ENCODE results near the gene CRIP3. TPM values are rescaled to one million over a fixed set of nuclear protein-coding genes. Genes with fewer than 3 reads are reported as not detected.

The CRIP3 gene
- total and polyA plus RNA-seq, 2 of the 4 experiments (the other 2 are of a cell fraction), result not detected

DNA sequence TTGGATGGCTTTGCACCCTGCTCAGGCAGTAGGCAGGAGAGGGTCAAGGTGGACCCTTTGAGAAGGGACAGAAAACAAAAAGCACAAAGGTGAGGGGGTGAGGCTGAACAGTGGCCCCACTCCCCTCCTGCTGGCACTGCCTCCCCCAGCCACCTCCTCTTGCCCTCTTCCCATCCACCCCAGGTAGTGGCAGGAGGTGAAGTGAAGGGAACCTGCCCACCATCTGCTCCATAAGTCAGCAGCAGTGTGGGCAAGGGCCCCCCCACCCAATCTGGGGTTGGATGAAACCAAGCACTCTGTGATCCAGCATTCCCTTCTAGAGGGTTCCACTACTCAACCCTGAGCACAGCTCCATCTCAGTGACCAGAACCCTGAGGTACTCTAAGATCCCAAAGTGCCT is 36.7 kb downstream of the CRIP3 start:
- Histone ChIP-seq H3K4me3 (ENCODE audit: insufficient read depth, low read depth, low read length) (no peak overlapping the region), H4K91ac (ENCODE audit: insufficient read depth, low read depth, low read length) (no peak overlapping the region), H2BK5ac (ENCODE audit: low read depth, low read length, poor library complexity, severe bottlenecking) (no peak overlapping the region), H2AK5ac (ENCODE audit: low read depth, low read length) (no peak overlapping the region), H2AK9ac (replicated peaks; ENCODE audit: low read depth, low read length, poor library complexity) (no peak overlapping the region), H3K9me3 (ENCODE audit: control insufficient read depth, insufficient read depth, low read length) (no peaks in the 10 kb centered on the region), H2BK120ac (ENCODE audit: low read depth, low read length) (no peak overlapping the region), H3K4me1 (ENCODE audit: control insufficient read depth, insufficient read depth, low read length) (peaks cover 4% of the 10 kb centered on the region; the same call in 1 of the 2 replicates), H3K18ac (ENCODE audit: low read depth, low read length) (no peak overlapping the region), H3K36me3 (ENCODE audit: control insufficient read depth, insufficient read depth, low read length) (no peaks in the 10 kb centered on the region), H3K9me1 (ENCODE audit: insufficient read depth, low read length) (peaks cover 8% of the 10 kb centered on the region), H3K9ac (ENCODE audit: low read depth, low read length) (no peak overlapping the region), H4K20me1 (ENCODE audit: insufficient read depth, low read length) (no peaks in the 10 kb centered on the region; the same call in 1 of the 2 replicates), H3K79me1 (ENCODE audit: low read depth in 1 of 2, low read length in 2 of 2) (no peaks in the 10 kb centered on the region), H2BK20ac (ENCODE audit: low read depth, low read length) (no peak overlapping the region), H3K14ac (replicated peaks; ENCODE audit: low read depth, low read length) (no peak overlapping the region), H3K27me3 (ENCODE audit: control insufficient read depth, insufficient read depth, low read length) (peaks cover 78% of the 10 kb centered on the region), H2BK15ac (ENCODE audit: low read depth, low read length) (no peak overlapping the region), H3K4me2 (ENCODE audit: low read depth, low read length) (no peak overlapping the region), H3K56ac (ENCODE audit: extremely low read depth, insufficient read depth, low read length) (no peak overlapping the region), H2AFZ (replicated peaks; ENCODE audit: low read length, poor library complexity) (no peak overlapping the region), H3K4ac (ENCODE audit: low read depth, low read length) (no peak overlapping the region), H3K27ac (ENCODE audit: insufficient read depth, low read length) (no peak overlapping the region), H3K23ac (ENCODE audit: low read depth, low read length) (no peak overlapping the region), H4K8ac (ENCODE audit: low read depth in 2 of 2, low read length in 2 of 2) (no peak overlapping the region), H4K5ac (ENCODE audit: low read depth, low read length) (no peak overlapping the region)
- no peak for ATAC-seq (ENCODE audit: low read depth)
- CTCF ChIA-PET, result no interaction called here
- dilution Hi-C loops (cut with HindIII; ENCODE audit: low sequenced_read_pairs, unreplicated experiment) (no loop called here), intact Hi-C loops (cut with micrococcal nuclease) (no loop called here), in situ Hi-C loops (cut with MboI; ENCODE audit: low sequenced_read_pairs) (no loop called here)
- no peak for DNase-seq
- POLR2A ChIA-PET (ENCODE audit: unreplicated experiment), result no interaction called here
- TF ChIP-seq, protein P1, sequence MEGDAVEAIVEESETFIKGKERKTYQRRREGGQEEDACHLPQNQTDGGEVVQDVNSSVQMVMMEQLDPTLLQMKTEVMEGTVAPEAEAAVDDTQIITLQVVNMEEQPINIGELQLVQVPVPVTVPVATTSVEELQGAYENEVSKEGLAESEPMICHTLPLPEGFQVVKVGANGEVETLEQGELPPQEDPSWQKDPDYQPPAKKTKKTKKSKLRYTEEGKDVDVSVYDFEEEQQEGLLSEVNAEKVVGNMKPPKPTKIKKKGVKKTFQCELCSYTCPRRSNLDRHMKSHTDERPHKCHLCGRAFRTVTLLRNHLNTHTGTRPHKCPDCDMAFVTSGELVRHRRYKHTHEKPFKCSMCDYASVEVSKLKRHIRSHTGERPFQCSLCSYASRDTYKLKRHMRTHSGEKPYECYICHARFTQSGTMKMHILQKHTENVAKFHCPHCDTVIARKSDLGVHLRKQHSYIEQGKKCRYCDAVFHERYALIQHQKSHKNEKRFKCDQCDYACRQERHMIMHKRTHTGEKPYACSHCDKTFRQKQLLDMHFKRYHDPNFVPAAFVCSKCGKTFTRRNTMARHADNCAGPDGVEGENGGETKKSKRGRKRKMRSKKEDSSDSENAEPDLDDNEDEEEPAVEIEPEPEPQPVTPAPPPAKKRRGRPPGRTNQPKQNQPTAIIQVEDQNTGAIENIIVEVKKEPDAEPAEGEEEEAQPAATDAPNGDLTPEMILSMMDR (conservative IDR thresholded peaks at IDR 0.05; ENCODE audit: low read depth, low read length), result no peak
- TF ChIP-seq CEBPB (IDR thresholded peaks at IDR 0.05; ENCODE audit: low read depth, low read length) (no peak), RCOR1 (IDR thresholded peaks at IDR 0.05; ENCODE audit: insufficient replicate concordance, low read length) (no peak)
- no TSS peak for BruUV-seq (replicated peaks)

Measured in IMR-90 (cell line).